Amygdala (tissue), 56 donors: ENCODE measurements around the gene PSPC1.
A peak's percentile ranks its signal among the peaks of the same experiment; 100 is the strongest.

ENCODE experiments used
- DNase-seq, 56 donors: peaks; one replicate each; lab custom pipeline; 2025; lab: John Stamatoyannopoulos, UW

The PSPC1 gene

GRCh38 chr13:19674898-19675297 is 107.8 kb downstream of the PSPC1 start:
- DNase-seq: no peak

- DNase-seq: no peak
These were observed 109.0 kb downstream of the PSPC1 start for GRCh38 chr13:19673473-19674430.

- no peak for DNase-seq
These were observed 109.8 kb downstream of the PSPC1 start for GRCh38 chr13:19672990-19673389.

- DNase-seq: no peak
These were observed 112.6 kb downstream of the PSPC1 start for GRCh38 chr13:19670147-19670546.

GRCh38 chr13:19668778-19669177 is 114.0 kb downstream of the PSPC1 start:
- no peak for DNase-seq

- DNase-seq: peak in 6 of 56 donors; percentile 5 to 37 (median 14)
These were observed 117.3 kb downstream of the PSPC1 start for GRCh38 chr13:19665427-19665859.

GRCh38 chr13:19664481-19665230 is 118.1 kb downstream of the PSPC1 start:
- no peak for DNase-seq

GRCh38 chr13:19663416-19663979 is 119.2 kb downstream of the PSPC1 start:
- DNase-seq: no peak

GRCh38 chr13:19661561-19661960 is 121.2 kb downstream of the PSPC1 start:
- no peak for DNase-seq

GRCh38 chr13:19661126-19661525 is 121.6 kb downstream of the PSPC1 start:
- no peak for DNase-seq

GRCh38 chr13:19658831-19659230 is 123.9 kb downstream of the PSPC1 start:
- DNase-seq: no peak

GRCh38 chr13:19657872-19658591 is 124.7 kb downstream of the PSPC1 start:
- DNase-seq: no peak
